AG04450 (cell line): ENCODE results near the gene PGA3. TPM values are rescaled to one million over a fixed set of nuclear protein-coding genes. Genes with fewer than 3 reads are reported as not detected.
A peak's percentile ranks its signal among the peaks of the same experiment; 100 is the strongest.
"Not testable (repeated sequence)": the region's sequence is repeated elsewhere in the genome, so short reads cannot be mapped to it uniquely, and the experiment has no call there.

Source experiments
- CTCF ChIA-PET: fragments of 300-600, 350-600 bp; formaldehyde crosslinking; extraction: SDS; loops from one replicate; lab custom pipeline; 2022; ENCODE audit warnings: antibody characterized with exemption, inconsistent platforms; lab: Charles Lee
- POLR2A ChIA-PET: fragments of 350-600 bp; formaldehyde crosslinking; extraction: SDS; loops from one replicate; lab custom pipeline; 2021; ENCODE audit warnings: antibody characterized with exemption, inconsistent platforms; lab: Yijun Ruan, JAX
- DNase-seq: peaks from one replicate; pipeline ENCODE4 v3.0.0-alpha.2; 2011; ENCODE audit warnings: low read depth, low spot score
- H3K27ac ChIP-seq: one replicate; pipeline ENCODE4 v1.5.1; 2012; ENCODE audit warnings: low read depth, low read length, control low read depth
- H3K27me3 ChIP-seq: one replicate; pipeline ENCODE4 v1.6.0; 2012; ENCODE audit warnings: low read length; ENCODE audit not compliant: control insufficient read depth, insufficient read depth
- H3K4me3 ChIP-seq: 2 replicates; pipeline ENCODE4 v1.5.1; 2011; ENCODE audit warnings: mild to moderate bottlenecking, low read depth, low read length, control low read depth
- H3K9me3 ChIP-seq: 2 replicates; pipeline ENCODE4 v1.5.1; 2012; ENCODE audit warnings: low read length; ENCODE audit not compliant: control insufficient read depth, insufficient read depth
- polyA minus RNA-seq: library from RNA; depleted of rRNA, polyadenylated mRNA; stranded (reverse); fragments of >200 nt; gene quantifications from 2 replicates; pipeline ENCODE4 v1.2.3, GENCODE V29; 2011; rRNA and poly(A)+ RNA removed
- polyA plus RNA-seq: library from polyadenylated mRNA; depleted of rRNA; stranded (reverse); fragments of >200 nt; gene quantifications from 2 replicates; pipeline ENCODE4 v1.2.3, GENCODE V29; 2011; rRNA removed
- TF ChIP-seq, protein P1 (sequence below): IDR thresholded peaks from 2 replicates; pipeline ENCODE4 v1.5.1; 2011; ENCODE audit warnings: low read depth, low read length, control low read depth, inconsistent platforms

The PGA3 gene
- polyA plus RNA-seq: 0.99 and 1.8 TPM in 2 replicates
- 1.7 and 2.0 TPM in 2 replicates for polyA minus RNA-seq

DNA sequence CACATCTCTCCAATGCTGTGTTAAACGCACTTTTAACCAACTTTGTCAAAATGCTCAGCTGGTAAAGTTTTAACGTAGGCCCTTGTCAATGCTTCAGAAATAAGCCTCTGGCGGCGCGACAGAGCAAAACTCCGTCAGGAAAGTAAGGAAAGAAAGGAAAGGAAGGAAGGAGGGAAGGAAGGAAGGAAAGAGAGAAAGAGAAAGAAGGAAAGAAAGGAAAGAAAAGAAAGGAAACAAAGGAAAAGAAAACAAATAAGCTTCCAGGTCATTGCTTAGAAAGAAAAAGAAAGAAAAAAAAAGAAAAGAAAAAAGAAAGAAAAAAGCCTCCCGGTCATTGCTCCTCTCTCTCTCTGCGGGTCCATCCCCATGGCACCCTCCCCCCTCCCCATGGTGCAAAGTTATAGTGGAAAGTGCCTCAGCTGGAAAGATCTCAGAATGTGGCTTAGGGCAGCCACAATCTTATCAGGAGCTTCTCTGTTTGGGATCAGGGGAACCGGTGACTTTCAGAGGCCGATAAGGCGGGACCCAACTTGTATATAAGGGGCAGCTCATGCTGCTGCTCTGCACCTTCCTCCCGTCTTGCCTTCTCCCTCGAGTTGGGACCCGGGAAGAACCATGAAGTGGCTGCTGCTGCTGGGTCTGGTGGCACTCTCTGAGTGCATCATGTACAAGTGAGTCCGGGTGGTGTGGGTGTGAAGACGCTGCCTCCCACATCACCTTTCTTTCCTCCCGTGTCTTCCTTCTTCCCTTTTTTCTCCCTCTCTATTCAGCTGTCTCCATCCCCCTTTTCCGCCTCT, at the start of gene PGA3:
TSS of gene PGA3 (plus strand) at position 566 of the 797 bp plus-strand sequence. CDS start at position 616, 50 bp downstream.
- CTCF ChIA-PET, H3K4me3 ChIP-seq, H3K27ac ChIP-seq, DNase-seq, H3K9me3 ChIP-seq, POLR2A ChIA-PET: not testable (repeated sequence)
- peaks cover 13% of the 10 kb centered on the region for H3K27me3 ChIP-seq

DNA sequence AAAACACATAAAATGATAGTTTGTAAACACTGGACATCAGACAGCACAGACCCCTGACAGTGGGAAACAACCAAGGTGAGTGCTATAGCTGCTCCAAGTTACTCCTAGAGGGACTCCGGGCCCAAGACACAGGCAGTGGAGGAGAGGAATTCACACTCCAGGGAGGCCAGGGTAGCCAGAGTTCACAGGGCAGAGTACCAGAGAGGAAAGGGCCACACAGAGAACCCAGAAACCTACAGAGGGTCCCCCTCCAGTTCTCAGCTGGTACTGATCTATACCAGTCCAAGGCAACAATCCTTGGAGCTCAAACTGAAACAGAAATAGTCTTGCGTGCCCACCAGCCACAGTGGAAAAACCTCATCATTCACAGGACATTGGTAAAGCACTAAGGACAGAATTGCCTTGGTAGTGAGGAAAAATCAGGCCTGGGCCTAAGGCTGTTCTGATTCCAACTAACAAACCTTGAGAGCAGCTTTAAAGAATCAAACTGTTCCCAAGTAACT, 49.7 kb upstream of the PGA3 start:
- Histone ChIP-seq H3K4me3 (no peak overlapping the region), H3K27me3 (no peaks in the 10 kb centered on the region), H3K9me3 (peaks cover 12% of the 10 kb centered on the region), H3K27ac (peak overlapping the region; percentile 87)
- TF ChIP-seq, protein P1, sequence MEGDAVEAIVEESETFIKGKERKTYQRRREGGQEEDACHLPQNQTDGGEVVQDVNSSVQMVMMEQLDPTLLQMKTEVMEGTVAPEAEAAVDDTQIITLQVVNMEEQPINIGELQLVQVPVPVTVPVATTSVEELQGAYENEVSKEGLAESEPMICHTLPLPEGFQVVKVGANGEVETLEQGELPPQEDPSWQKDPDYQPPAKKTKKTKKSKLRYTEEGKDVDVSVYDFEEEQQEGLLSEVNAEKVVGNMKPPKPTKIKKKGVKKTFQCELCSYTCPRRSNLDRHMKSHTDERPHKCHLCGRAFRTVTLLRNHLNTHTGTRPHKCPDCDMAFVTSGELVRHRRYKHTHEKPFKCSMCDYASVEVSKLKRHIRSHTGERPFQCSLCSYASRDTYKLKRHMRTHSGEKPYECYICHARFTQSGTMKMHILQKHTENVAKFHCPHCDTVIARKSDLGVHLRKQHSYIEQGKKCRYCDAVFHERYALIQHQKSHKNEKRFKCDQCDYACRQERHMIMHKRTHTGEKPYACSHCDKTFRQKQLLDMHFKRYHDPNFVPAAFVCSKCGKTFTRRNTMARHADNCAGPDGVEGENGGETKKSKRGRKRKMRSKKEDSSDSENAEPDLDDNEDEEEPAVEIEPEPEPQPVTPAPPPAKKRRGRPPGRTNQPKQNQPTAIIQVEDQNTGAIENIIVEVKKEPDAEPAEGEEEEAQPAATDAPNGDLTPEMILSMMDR: no peak
- DNase-seq: no peak
- ChIA-PET CTCF (interaction anchor here (1.1 to 1.2 kb wide), 2 partner anchors 14 to 33 kb away, joined by 4 to 6 read pairs; no protein-coding TSS in a partner anchor), POLR2A (no interaction called here)

- Histone ChIP-seq H3K9me3 (peaks cover 12% of the 10 kb centered on the region), H3K27me3 (no peaks in the 10 kb centered on the region), H3K27ac (no peak overlapping the region), H3K4me3 (no peak overlapping the region)
- DNase-seq: no peak
- ChIA-PET CTCF (interaction anchor here (0.9 to 1.2 kb wide), 2 partner anchors 15 to 25 kb away, joined by 3 to 4 read pairs; no protein-coding TSS in a partner anchor), POLR2A (no interaction called here)
- TF ChIP-seq, protein P1: no peak
Observed at GRCh38 chr11:61154528-61154927, 48.8 kb upstream of the PGA3 start.

GRCh38 chr11:61155312-61155711, 48.0 kb upstream of the PGA3 start:
- peaks cover 12% of the 10 kb centered on the region for H3K9me3 ChIP-seq
- no peaks in the 10 kb centered on the region for H3K27me3 ChIP-seq
- DNase-seq: no peak
- POLR2A ChIA-PET: no interaction called here
- CTCF ChIA-PET: interaction anchor here (1.0 kb wide), 1 partner anchor 26 kb away, joined by 3 read pairs; no protein-coding TSS in a partner anchor
- no peak overlapping the region for H3K27ac ChIP-seq
- TF ChIP-seq, protein P1: no peak
- H3K4me3 ChIP-seq: no peak overlapping the region

GRCh38 chr11:61155741-61156140, 47.6 kb upstream of the PGA3 start:
- ChIA-PET POLR2A (no interaction called here), CTCF (interaction anchor here (1.0 kb wide), 1 partner anchor 26 kb away, joined by 3 read pairs; no protein-coding TSS in a partner anchor)
- H3K27me3 ChIP-seq: no peaks in the 10 kb centered on the region

More at GRCh38 chr11:61155741-61156140, 47.6 kb upstream of the PGA3 start:
- DNase-seq: no peak
- no peak overlapping the region for H3K27ac ChIP-seq
- H3K4me3 ChIP-seq: no peak overlapping the region
- TF ChIP-seq, protein P1: no peak
- peaks cover 12% of the 10 kb centered on the region for H3K9me3 ChIP-seq
